ENCODE measurements around the gene HDDC2. TPM values are rescaled to one million over a fixed set of nuclear protein-coding genes. Genes with fewer than 3 reads are reported as not detected.

The HDDC2 gene
- total RNA-seq, 4 donors from 2014 or later: 52.0 to 78.3 (median 66.5) TPM

GRCh38 chr6:125237764-125238163 is 64.0 kb downstream of the HDDC2 start:
- WGBS: 83% methylated on average over 4 of the region's 4 CpGs
- TF ChIP-seq POLR2AphosphoS5 (IDR thresholded peaks at IDR 0.05): no peak
- TF ChIP-seq POLR2A (IDR thresholded peaks at IDR 0.05): no peak
- no peak for TF ChIP-seq CTCF (IDR thresholded peaks at IDR 0.05)
- no peak for TF ChIP-seq EP300 (IDR thresholded peaks at IDR 0.05)
- DNase-seq (ENCODE audit: low spot score in 2 of 2): no peak
- Histone ChIP-seq H3K27me3 (no peaks in the 10 kb centered on the region), H3K4me3 (no peak overlapping the region), H3K27ac (no peak overlapping the region), H3K4me1 (peaks cover 3% of the 10 kb centered on the region), H3K36me3 (no peaks in the 10 kb centered on the region), H3K9me3 (no peaks in the 10 kb centered on the region)

- Histone ChIP-seq H3K27ac (no peak overlapping the region), H3K36me3 (no peaks in the 10 kb centered on the region), H3K4me1 (peaks cover 10% of the 10 kb centered on the region), H3K9me3 (no peaks in the 10 kb centered on the region), H3K27me3 (no peaks in the 10 kb centered on the region), H3K4me3 (no peak overlapping the region)
- TF ChIP-seq POLR2A (IDR thresholded peaks at IDR 0.05): no peak
- TF ChIP-seq CTCF (IDR thresholded peaks at IDR 0.05): no peak
- no peak for TF ChIP-seq EP300 (IDR thresholded peaks at IDR 0.05)
- no peak for TF ChIP-seq POLR2AphosphoS5 (IDR thresholded peaks at IDR 0.05)
- no peak for DNase-seq (ENCODE audit: low spot score in 2 of 2)
- 82% methylated on average over 5 of the region's 5 CpGs for WGBS
Measured at GRCh38 chr6:125236536-125237327, 65.0 kb downstream of the HDDC2 start.

- WGBS: 48% methylated on average over 3 of the region's 3 CpGs
- H3K27ac ChIP-seq: no peak overlapping the region
- peaks cover 10% of the 10 kb centered on the region for H3K4me1 ChIP-seq
- no peak overlapping the region for H3K4me3 ChIP-seq
- DNase-seq (ENCODE audit: low spot score in 2 of 2): no peak
- H3K9me3 ChIP-seq: no peaks in the 10 kb centered on the region
- TF ChIP-seq POLR2AphosphoS5 (IDR thresholded peaks at IDR 0.05) (no peak), CTCF (IDR thresholded peaks at IDR 0.05) (no peak), EP300 (IDR thresholded peaks at IDR 0.05) (no peak), POLR2A (IDR thresholded peaks at IDR 0.05) (no peak)
- no peaks in the 10 kb centered on the region for H3K36me3 ChIP-seq
- H3K27me3 ChIP-seq: no peaks in the 10 kb centered on the region
Measured at GRCh38 chr6:125233202-125233601, 68.6 kb downstream of the HDDC2 start.

GRCh38 chr6:125232466-125232865 is 69.3 kb downstream of the HDDC2 start:
- Histone ChIP-seq H3K9me3 (no peaks in the 10 kb centered on the region), H3K4me3 (no peak overlapping the region), H3K4me1 (peaks cover 10% of the 10 kb centered on the region), H3K27ac (no peak overlapping the region), H3K27me3 (no peaks in the 10 kb centered on the region), H3K36me3 (no peaks in the 10 kb centered on the region)
- no peak for TF ChIP-seq POLR2AphosphoS5 (IDR thresholded peaks at IDR 0.05)
- WGBS: 58% methylated on average over 1 of the region's 1 CpG
- DNase-seq (ENCODE audit: low spot score in 2 of 2): no peak

- Histone ChIP-seq H3K27ac (no peak overlapping the region), H3K4me1 (peaks cover 10% of the 10 kb centered on the region), H3K27me3 (no peaks in the 10 kb centered on the region), H3K9me3 (no peaks in the 10 kb centered on the region), H3K36me3 (no peaks in the 10 kb centered on the region), H3K4me3 (no peak overlapping the region)
- no peak for TF ChIP-seq POLR2A (IDR thresholded peaks at IDR 0.05)
- TF ChIP-seq POLR2AphosphoS5 (IDR thresholded peaks at IDR 0.05): no peak
- no peak for TF ChIP-seq CTCF (IDR thresholded peaks at IDR 0.05)
- TF ChIP-seq EP300 (IDR thresholded peaks at IDR 0.05): no peak
- DNase-seq (ENCODE audit: low spot score in 2 of 2): no peak
- 72% methylated on average over 7 of the region's 7 CpGs for WGBS
Measured at GRCh38 chr6:125231574-125232343, 70.0 kb downstream of the HDDC2 start.
